Hepatocyte (in vitro differentiated cells): ENCODE results near the gene ERO1B. TPM values are rescaled to one million over a fixed set of nuclear protein-coding genes. Genes with fewer than 3 reads are reported as not detected.

ENCODE experiments used
- DNase-seq: peaks from one replicate; pipeline ENCODE4 v3.0.0-alpha.2; 2016; ENCODE audit warnings: low spot score
- H2AFZ ChIP-seq: fragments of 200-600 bp; sonication (generic); 2 replicates; pipeline ENCODE4 v1.6.0; 2016; ENCODE audit warnings: antibody characterized with exemption, mild to moderate bottlenecking
- H3K27ac ChIP-seq: fragments of 200-600 bp; sonication (generic); 2 replicates; pipeline ENCODE4 v1.5.1; 2016; ENCODE audit warnings: mild to moderate bottlenecking
- H3K27me3 ChIP-seq: fragments of 200-600 bp; sonication (generic); 2 replicates; pipeline ENCODE4 v1.6.1; 2016
- H3K36me3 ChIP-seq: fragments of 200-600 bp; sonication (generic); replicated peaks from 2 replicates; pipeline ENCODE4 v1.5.1; 2016; ENCODE audit warnings: low read depth; ENCODE audit not compliant: insufficient read depth
- H3K4me1 ChIP-seq: fragments of 200-600 bp; sonication (generic); 2 replicates; pipeline ENCODE4 v1.5.1; 2016; ENCODE audit warnings: mild to moderate bottlenecking, moderate library complexity; ENCODE audit not compliant: insufficient read depth
- H3K4me2 ChIP-seq: fragments of 200-600 bp; sonication (generic); 2 replicates; pipeline ENCODE4 v1.6.0; 2016
- H3K4me3 ChIP-seq: fragments of 200-600 bp; sonication (generic); 2 replicates; pipeline ENCODE4 v1.5.1; 2016; ENCODE audit warnings: mild to moderate bottlenecking
- H3K79me2 ChIP-seq: fragments of 200-600 bp; sonication (generic); 2 replicates; pipeline ENCODE4 v1.6.0; 2017; ENCODE audit warnings: mild to moderate bottlenecking
- H3K9me2 ChIP-seq: fragments of 200-600 bp; sonication (generic); replicated peaks from 2 replicates; pipeline ENCODE4 v1.6.0; 2017; ENCODE audit warnings: mild to moderate bottlenecking; ENCODE audit not compliant: insufficient read depth
- H3K9me3 ChIP-seq: fragments of 200-600 bp; sonication (generic); 2 replicates; pipeline ENCODE4 v1.5.1; 2016; ENCODE audit warnings: low read depth, mild to moderate bottlenecking
- H4K20me1 ChIP-seq: fragments of 200-600 bp; sonication (generic); 2 replicates; pipeline ENCODE4 v1.6.0; 2016; ENCODE audit warnings: mild to moderate bottlenecking; ENCODE audit not compliant: insufficient read depth, poor library complexity, severe bottlenecking
- CTCF ChIP-seq: fragments of 200-600 bp; sonication (generic); IDR thresholded peaks from 2 replicates; pipeline ENCODE4 v1.5.1; 2016; ENCODE audit warnings: antibody characterized with exemption, mild to moderate bottlenecking; ENCODE audit not compliant: poor library complexity
- EZH2 ChIP-seq: fragments of 200-600 bp; sonication (generic); IDR thresholded peaks from 2 replicates; pipeline ENCODE4 v1.6.1; 2016; ENCODE audit warnings: antibody characterized with exemption, mild to moderate bottlenecking, borderline replicate concordance
- EZH2phosphoT487 ChIP-seq: fragments of 200-600 bp; sonication (generic); IDR thresholded peaks from one replicate; pipeline ENCODE4 v1.6.1; 2018; ENCODE audit warnings: antibody characterized with exemption, mild to moderate bottlenecking, low read depth, moderate library complexity; ENCODE audit not compliant: unreplicated experiment, severe bottlenecking
- WGBS: methylation state at CpG from one replicate; pipeline ENCODE4 v1.1.6; 2016; ENCODE audit warnings: low lambda C conversion rate; ENCODE audit errors: missing lambda C conversion rate; 5-methylcytosine and 5-hydroxymethylcytosine counted together
- polyA plus RNA-seq: library from polyadenylated mRNA; unstranded; fragments of >200 nt; fragmentation: Nextera tagmentation; extraction: Ambion mirVana; gene quantifications from 2 replicates; pipeline ENCODE4 v1.2.1, GENCODE V29; 2016
- total RNA-seq: library from RNA; depleted of rRNA; stranded (reverse); fragments of >200 nt; gene quantifications from 2 replicates; pipeline ENCODE4 v1.2.3, GENCODE V29; 2014

ERO1B gene
- total and polyA plus RNA-seq, 2 experiments from 2014 or later, result 3.6 to 5.8 TPM

GRCh38 chr1:236320671-236321070 is 38.9 kb upstream of the ERO1B start:
- TF ChIP-seq EZH2 (no peak), CTCF (no peak), EZH2phosphoT487 (no peak)

GRCh38 chr1:236320214-236320613 is 38.5 kb upstream of the ERO1B start:
- Histone ChIP-seq H3K4me2 (no peak overlapping the region), H3K27me3 (no peaks in the 10 kb centered on the region), H3K27ac (no peak overlapping the region), H3K36me3 (no peaks in the 10 kb centered on the region), H3K9me3 (peaks cover 18% of the 10 kb centered on the region), H4K20me1 (no peaks in the 10 kb centered on the region), H3K4me1 (no peaks in the 10 kb centered on the region), H3K9me2 (no peaks in the 10 kb centered on the region), H3K79me2 (no peaks in the 10 kb centered on the region), H3K4me3 (no peak overlapping the region), H2AFZ (no peak overlapping the region)
- DNase-seq, result no peak
- TF ChIP-seq EZH2phosphoT487, result no peak
- TF ChIP-seq CTCF, result no peak
- no peak for TF ChIP-seq EZH2
- WGBS, result 86% methylated on average over 1 of the region's 1 CpG

More at GRCh38 chr1:236320671-236321070, 38.9 kb upstream of the ERO1B start:
- Histone ChIP-seq H3K4me3 (no peak overlapping the region), H3K9me3 (peaks cover 18% of the 10 kb centered on the region), H2AFZ (no peak overlapping the region), H3K9me2 (no peaks in the 10 kb centered on the region), H3K27me3 (no peaks in the 10 kb centered on the region), H3K4me2 (no peak overlapping the region), H3K27ac (no peak overlapping the region), H3K79me2 (no peaks in the 10 kb centered on the region), H4K20me1 (no peaks in the 10 kb centered on the region), H3K36me3 (no peaks in the 10 kb centered on the region), H3K4me1 (no peaks in the 10 kb centered on the region)
- no peak for DNase-seq
- 92% methylated on average over 1 of the region's 1 CpG for WGBS

- no peak overlapping the region for H3K4me2 ChIP-seq
- no peak overlapping the region for H2AFZ ChIP-seq
- H3K4me1 ChIP-seq, result no peaks in the 10 kb centered on the region
- WGBS, result 92% methylated on average over 2 of the region's 2 CpGs
- no peak overlapping the region for H3K4me3 ChIP-seq
- no peaks in the 10 kb centered on the region for H4K20me1 ChIP-seq
- no peak for DNase-seq
- no peaks in the 10 kb centered on the region for H3K79me2 ChIP-seq
- no peak for TF ChIP-seq CTCF
- H3K9me2 ChIP-seq, result no peaks in the 10 kb centered on the region
- H3K9me3 ChIP-seq, result peaks cover 3% of the 10 kb centered on the region
- no peaks in the 10 kb centered on the region for H3K27me3 ChIP-seq
- H3K36me3 ChIP-seq, result no peaks in the 10 kb centered on the region
- H3K27ac ChIP-seq, result no peak overlapping the region
Measured at GRCh38 chr1:236316437-236316836, 34.7 kb upstream of the ERO1B start.

GRCh38 chr1:236315518-236315917 is 33.8 kb upstream of the ERO1B start:
- Histone ChIP-seq H3K79me2 (no peaks in the 10 kb centered on the region), H3K27me3 (no peaks in the 10 kb centered on the region), H3K9me3 (no peaks in the 10 kb centered on the region), H3K4me1 (no peaks in the 10 kb centered on the region), H4K20me1 (no peaks in the 10 kb centered on the region), H3K4me2 (no peak overlapping the region), H3K36me3 (no peaks in the 10 kb centered on the region), H3K9me2 (no peaks in the 10 kb centered on the region), H3K27ac (no peak overlapping the region), H3K4me3 (no peak overlapping the region), H2AFZ (no peak overlapping the region)
- no peak for TF ChIP-seq EZH2phosphoT487
- TF ChIP-seq EZH2, result no peak
- no peak for TF ChIP-seq CTCF
- 76% methylated on average over 2 of the region's 2 CpGs for WGBS
- DNase-seq, result no peak
